DND-41 (cell line): ENCODE results near the gene CYB5B.

Source experiments
- EZH2 ChIP-seq: IDR thresholded peaks from 3 replicates; pipeline ENCODE4 v1.6.1; 2012; ENCODE audit warnings: borderline replicate concordance, low read depth, mild to moderate bottlenecking, moderate library complexity, low read length, inconsistent platforms; ENCODE audit not compliant: severe bottlenecking
- TF ChIP-seq, protein P1 (sequence below): IDR thresholded peaks from 2 replicates; pipeline ENCODE4 v1.5.1; 2012; ENCODE audit warnings: borderline replicate concordance, low read length, moderate library complexity, mild to moderate bottlenecking; ENCODE audit not compliant: poor library complexity, severe bottlenecking; ENCODE audit errors: extremely low read depth

DNA sequence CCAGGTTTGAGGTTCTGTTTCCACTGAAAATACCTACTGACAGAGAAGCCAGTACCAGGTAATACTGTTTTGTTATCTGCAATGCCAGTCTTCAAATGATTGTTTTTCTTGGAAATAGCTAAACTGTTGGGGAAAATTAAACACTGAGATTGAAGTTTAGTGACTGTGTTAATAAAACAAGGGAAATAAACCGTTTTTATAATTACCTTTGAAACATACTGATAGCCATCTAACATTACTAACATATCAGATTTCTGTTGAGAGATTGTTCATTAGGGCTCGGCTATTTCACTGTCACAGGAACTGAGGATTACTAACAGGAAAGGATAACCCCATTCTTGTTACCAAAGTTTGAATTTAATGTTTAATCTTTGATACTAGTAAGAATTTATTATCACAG lies 42.1 kb downstream of the CYB5B start:
- TF ChIP-seq, protein P1, sequence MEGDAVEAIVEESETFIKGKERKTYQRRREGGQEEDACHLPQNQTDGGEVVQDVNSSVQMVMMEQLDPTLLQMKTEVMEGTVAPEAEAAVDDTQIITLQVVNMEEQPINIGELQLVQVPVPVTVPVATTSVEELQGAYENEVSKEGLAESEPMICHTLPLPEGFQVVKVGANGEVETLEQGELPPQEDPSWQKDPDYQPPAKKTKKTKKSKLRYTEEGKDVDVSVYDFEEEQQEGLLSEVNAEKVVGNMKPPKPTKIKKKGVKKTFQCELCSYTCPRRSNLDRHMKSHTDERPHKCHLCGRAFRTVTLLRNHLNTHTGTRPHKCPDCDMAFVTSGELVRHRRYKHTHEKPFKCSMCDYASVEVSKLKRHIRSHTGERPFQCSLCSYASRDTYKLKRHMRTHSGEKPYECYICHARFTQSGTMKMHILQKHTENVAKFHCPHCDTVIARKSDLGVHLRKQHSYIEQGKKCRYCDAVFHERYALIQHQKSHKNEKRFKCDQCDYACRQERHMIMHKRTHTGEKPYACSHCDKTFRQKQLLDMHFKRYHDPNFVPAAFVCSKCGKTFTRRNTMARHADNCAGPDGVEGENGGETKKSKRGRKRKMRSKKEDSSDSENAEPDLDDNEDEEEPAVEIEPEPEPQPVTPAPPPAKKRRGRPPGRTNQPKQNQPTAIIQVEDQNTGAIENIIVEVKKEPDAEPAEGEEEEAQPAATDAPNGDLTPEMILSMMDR, result no peak
- TF ChIP-seq EZH2, result no peak
